DMS79 (cell line): ENCODE results near the gene ZNF135.

Experiments
- DNase-seq: peaks from one replicate; lab custom pipeline; 2025; lab: John Stamatoyannopoulos, UW

Gene ZNF135

GRCh38 chr19:58059003-58059670 lies at the start of gene ZNF135:
Gene ZNF135, plus strand, starts transcription at chr19:58059282. Its CDS starts 721 bp downstream, at chr19:58060003.
- peak; percentile 84 for DNase-seq

- DNase-seq = no peak
Observed at GRCh38 chr19:58009301-58009665, 49.8 kb upstream of the ZNF135 start.

GRCh38 chr19:58009666-58010301 lies 49.3 kb upstream of the ZNF135 start:
- peak; percentile 86 for DNase-seq

GRCh38 chr19:58010507-58010906 lies 48.6 kb upstream of the ZNF135 start:
- DNase-seq = no peak

- no peak for DNase-seq
Observed at GRCh38 chr19:58014141-58014540, 44.9 kb upstream of the ZNF135 start.

GRCh38 chr19:58020129-58020528 lies 39.0 kb upstream of the ZNF135 start:
- no peak for DNase-seq

- DNase-seq = peak; percentile 6
Observed at GRCh38 chr19:58021541-58022282, 37.4 kb upstream of the ZNF135 start.

GRCh38 chr19:58022283-58022660 lies 36.8 kb upstream of the ZNF135 start:
- no peak for DNase-seq

- DNase-seq = no peak
Observed at GRCh38 chr19:58024661-58025060, 34.4 kb upstream of the ZNF135 start.

- DNase-seq = peak; percentile 53
Observed at GRCh38 chr19:58033741-58034476, 25.2 kb upstream of the ZNF135 start, which contains the start of gene ZSCAN1. Gene ZSCAN1, plus strand, starts transcription at chr19:58034025. Its CDS starts 3,812 bp downstream, at chr19:58037837.

- DNase-seq = no peak
Observed at GRCh38 chr19:58034477-58034793, 24.6 kb upstream of the ZNF135 start.

- no peak for DNase-seq
Observed at GRCh38 chr19:58035863-58036262, 23.2 kb upstream of the ZNF135 start.

- peak; percentile 17 for DNase-seq
Observed at GRCh38 chr19:58037927-58038687, 21.0 kb upstream of the ZNF135 start.

- no peak for DNase-seq
Observed at GRCh38 chr19:58038688-58039204, 20.3 kb upstream of the ZNF135 start.

GRCh38 chr19:58040751-58041525 lies 18.1 kb upstream of the ZNF135 start:
- no peak for DNase-seq

- no peak for DNase-seq
Observed at GRCh38 chr19:58042495-58043340, 16.4 kb upstream of the ZNF135 start.

GRCh38 chr19:58044391-58044790 lies 14.7 kb upstream of the ZNF135 start:
- DNase-seq = no peak

- DNase-seq = no peak
Observed at GRCh38 chr19:58044886-58045285, 14.2 kb upstream of the ZNF135 start.

GRCh38 chr19:58045411-58046050 lies 13.6 kb upstream of the ZNF135 start:
- no peak for DNase-seq
